GDM1 (cell line): Measurements from ENCODE around the gene ATG2B.
"Not testable (repeated sequence)": the region's sequence is repeated elsewhere in the genome, so short reads cannot be mapped to it uniquely, and the experiment has no call there.

Experiments used
- DNase-seq: peaks from one replicate; lab custom pipeline; 2025; lab: John Stamatoyannopoulos, UW

ATG2B gene

DNA sequence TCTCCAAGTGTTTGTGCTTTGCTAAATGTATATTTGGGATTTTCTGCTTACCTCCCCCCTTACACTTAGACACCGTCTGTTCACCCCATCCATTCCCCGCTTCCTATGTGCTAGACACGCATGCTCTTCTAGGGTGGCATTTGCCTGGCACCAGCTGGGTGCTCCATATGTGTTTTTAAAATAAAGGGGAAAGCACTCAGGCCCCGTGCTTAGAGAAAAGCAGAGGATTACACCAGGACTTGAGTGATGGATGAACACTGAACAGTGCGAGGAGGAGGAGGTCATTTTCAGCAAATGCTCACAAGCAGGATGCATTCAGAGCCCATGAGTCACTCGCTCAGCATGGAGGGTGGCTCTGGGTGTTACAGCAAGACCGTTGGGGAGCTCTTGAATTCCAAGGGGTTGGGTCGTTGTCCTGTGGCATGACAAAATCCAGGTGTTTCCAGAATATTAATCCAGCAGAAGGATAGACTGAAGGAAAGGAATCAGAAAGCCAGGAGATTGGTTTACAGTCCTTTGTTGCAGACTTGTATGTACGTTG lies 110.1 kb downstream of the ATG2B start:
- no peak for DNase-seq

DNA sequence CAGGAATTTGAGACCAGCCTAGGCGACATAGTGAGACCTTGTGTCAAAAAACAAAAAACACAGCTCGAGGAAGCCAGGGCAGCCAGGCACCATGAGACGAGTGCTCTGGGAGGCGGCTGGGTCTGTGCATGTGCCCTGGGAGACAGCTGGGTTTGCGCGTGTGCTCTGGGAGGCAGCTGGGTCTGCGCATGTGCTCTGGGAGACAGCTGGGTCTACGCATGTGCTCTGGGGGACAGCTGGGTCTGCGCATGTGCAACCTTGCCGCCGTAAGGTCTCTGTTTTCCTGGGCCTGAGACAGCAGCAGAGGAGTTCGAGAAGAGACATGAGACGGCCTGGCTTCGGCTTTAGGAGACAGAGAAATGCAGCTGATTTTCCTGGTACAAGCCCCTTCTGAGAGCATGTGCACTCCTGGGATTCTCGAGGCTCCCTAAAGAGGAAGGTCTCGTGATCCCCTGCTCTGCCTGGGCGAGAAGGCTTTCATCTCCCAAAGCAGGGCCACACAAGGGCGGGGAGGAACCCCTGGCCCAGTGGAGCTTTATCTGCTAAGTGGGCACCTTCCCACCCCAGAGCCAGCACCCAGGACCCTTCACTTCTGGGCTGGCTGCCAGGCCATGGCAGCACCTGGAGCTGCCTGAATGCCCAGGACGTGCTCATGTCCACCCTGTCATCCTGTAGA lies 110.7 kb downstream of the ATG2B start:
- DNase-seq, result no peak

DNA sequence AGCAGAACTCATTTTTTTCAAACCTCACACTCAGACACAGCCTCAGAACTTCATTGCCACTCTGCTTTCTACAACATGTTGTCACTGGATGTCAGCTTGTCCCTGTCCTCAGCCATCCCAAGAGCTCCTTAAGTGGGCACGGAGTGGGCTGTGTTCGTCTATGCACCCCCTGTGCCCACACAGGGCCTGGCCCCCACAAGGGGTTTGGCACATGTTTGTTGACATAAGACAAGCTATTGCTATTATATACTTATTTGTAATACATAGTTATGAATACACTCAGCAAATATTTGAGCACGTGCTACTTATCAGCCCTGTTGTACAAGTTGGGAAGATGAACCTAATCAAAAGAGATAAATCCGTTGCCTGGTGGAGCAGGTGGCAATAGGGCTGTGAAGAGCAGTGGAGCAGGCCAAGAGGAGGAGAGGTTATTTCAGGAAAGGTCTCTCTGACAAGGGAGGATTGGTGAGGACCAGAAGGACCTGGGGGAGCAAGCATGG lies 111.4 kb downstream of the ATG2B start:
- no peak for DNase-seq

DNA sequence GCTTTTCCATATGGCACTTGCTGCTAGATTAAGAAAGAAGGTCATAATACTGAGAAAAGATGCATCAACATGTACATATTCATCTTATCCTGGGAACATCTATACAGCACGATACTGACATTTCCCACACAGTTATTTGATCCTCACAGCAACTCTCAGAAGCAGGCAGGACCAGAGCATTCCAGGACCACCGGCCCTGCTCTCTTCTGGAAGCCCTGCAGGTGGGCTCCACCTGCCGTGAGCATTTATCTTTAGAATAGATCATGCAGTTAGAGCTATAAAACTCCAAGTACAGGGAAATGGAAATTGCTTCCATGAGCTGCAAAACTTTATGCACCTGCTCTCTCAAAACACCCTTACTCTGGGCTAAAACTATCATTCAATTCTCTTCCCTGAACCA lies 112.7 kb downstream of the ATG2B start:
- no peak for DNase-seq

DNA sequence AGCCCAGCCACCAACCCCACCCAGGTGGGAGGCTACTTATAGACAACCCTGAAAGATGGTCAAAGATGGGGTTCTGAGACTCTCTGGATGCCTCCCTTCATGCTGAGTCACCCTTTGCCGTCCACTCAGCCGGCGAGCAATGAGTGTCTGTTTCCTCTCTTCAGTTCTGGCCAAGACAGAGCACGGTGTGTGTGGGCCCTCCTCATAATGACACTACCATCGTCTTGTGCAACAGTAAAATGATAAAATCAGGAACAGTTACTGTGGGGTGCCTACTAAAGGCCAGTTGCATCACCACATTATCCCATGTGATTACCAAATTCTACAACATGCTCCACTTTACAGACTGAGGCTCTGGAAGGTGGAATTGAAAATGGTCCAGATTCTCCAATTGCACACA lies 114.1 kb downstream of the ATG2B start:
- DNase-seq, result no peak

DNA sequence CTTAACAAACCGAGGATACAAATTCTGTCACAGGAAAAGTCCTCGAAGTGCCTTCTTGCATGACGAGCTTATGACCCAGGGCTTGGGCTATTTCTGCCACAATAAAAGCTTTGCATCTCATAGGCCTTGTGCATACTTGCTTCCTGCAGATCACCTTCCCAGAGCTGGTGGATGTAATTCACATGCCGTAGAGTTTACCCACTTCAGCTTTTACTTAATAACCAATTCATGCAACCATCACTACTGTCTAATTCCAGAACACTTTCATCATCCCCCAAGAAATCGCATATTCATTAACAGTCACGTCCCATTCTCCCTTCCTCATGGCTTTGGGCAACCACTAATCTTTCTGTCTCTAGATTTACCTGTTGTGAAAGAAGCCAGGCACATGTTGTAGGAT lies 116.1 kb downstream of the ATG2B start:
- DNase-seq, result no peak

DNA sequence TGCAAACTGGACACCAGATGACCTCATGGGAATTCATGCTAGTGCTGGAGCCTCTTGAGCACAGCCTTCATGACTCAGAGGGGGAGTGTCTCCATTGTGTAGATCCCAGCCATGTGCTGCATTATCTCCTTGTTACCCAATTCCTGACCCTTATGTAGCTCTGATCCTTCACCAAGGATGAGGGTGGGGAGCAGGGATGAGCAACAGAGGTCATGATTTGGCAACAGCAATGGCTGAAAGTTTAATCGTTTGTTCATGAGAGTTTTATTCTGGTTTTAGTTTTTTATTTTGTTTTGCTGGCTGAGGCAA lies 116.6 kb downstream of the ATG2B start:
- DNase-seq, result no peak

DNA sequence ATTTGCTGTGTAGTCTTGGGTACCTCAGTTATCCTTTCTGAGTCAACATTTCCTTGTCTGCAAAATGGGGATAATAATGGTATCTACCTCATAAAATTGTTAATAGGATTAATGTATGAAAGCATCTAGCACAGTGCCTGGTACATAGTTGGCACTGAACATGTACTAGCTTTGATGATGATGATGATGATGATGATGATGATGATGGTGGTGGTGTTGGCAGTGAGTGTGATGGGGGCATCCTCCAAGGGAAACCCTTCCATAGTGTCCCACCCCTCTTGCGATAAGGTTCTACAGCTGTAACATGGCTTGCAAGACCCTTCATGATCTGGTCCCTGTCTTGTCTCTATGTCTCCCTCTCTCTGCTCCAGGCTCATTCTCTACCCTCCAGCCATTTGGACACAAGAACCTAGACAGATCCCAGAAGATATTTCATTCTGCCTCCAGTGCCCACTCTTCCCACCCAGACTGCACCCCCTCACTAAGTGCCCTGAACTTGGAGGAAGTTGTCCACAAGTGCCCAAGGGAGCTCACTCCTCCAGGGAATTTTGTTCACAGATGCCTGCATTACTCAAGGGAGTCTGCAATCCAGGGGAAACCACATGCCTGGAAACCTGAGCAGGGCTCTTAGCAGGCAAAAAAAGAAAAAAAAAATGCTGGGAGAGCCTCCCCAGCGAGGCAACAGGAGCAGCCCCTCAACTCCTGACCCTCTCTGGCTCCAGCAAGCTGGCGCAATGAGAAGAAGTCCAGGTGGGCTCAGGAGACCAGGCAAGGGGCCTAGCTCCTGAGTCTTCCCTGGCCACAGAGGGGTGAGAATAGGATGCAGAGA lies 117.2 kb downstream of the ATG2B start:
- DNase-seq, result no peak

DNA sequence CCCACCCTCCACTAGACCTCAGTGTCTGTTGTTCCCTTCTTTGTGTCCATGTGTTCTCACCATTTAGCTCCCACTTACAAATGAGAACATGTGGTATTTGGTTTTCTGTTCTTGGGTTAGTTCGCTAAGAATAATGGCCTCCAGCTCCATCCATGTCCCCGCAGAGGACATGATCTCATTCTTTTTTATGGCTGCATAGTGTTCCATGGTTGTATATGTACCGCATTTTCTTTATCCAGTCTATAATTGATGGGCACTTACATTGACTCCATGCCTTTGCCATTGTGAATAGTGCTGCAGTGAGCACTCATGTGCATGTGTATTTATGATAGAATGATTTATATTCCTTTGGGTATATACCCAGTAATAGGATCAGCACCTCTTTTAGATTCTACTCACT lies 118.1 kb downstream of the ATG2B start:
- not testable (repeated sequence) for DNase-seq

DNA sequence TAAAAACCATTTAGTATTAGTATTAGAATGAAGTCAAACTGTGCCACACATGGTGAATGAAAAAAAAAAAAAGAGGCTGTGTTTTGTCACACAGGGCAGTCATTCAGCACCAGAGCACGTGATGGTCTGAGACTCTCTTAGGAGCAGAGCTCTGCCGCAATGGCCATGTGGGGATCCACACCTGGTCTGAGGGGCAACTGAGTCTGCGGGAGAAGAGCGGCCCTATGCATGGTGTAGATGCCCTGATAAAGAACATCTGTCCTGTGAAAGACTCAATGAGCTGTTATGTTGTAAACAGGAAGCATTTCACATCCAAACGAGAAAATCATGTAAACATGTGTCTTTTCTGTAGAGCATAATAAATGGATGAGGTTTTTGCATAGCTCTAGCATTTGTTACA lies 119.4 kb downstream of the ATG2B start:
- no peak for DNase-seq

DNA sequence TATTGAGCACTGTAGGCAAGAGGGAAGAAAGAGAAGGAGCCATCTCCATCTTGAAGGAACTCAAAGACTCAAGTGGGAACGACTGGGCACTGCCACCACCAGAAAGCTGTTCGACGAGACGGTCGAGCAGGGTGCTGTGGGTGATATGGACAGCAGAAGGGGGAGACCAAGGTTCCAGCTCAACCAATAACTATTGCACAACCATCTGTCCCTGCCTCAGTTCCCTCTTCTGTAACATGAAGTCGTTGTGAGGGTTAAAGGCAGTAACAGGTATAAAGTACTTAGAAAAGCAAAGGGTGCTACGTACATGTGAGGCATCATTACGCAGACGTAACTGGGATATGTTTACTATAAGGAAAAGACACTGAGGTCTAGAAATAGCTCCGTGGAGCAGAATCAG lies 121.0 kb downstream of the ATG2B start:
- DNase-seq, result no peak

DNA sequence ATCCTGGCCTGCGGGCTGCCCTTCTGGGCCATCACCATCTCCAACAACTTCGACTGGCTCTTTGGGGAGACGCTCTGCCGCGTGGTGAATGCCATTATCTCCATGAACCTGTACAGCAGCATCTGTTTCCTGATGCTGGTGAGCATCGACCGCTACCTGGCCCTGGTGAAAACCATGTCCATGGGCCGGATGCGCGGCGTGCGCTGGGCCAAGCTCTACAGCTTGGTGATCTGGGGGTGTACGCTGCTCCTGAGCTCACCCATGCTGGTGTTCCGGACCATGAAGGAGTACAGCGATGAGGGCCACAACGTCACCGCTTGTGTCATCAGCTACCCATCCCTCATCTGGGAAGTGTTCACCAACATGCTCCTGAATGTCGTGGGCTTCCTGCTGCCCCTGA lies 122.5 kb downstream of the ATG2B start:
- no peak for DNase-seq

DNA sequence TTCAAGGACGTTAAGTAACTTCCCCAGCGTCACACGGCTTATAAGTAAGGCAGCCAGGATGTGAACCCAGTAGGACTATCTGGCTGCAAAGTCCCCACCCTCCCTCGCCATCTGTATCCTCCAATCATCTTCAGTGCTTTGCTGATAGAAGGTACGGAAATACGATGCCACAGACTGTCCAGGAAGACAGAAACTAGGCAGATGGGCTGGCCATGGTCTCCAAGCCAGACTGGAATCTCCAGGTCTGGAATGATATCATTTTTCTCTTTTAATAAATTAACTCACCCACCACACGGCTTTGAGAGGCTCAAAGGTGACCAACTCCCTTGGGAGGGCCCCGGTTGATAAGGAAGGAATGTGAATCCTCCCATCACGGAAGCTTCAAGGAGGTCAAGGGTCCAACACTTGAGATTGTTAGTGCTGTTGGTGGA lies 123.4 kb downstream of the ATG2B start:
- DNase-seq, result no peak

DNA sequence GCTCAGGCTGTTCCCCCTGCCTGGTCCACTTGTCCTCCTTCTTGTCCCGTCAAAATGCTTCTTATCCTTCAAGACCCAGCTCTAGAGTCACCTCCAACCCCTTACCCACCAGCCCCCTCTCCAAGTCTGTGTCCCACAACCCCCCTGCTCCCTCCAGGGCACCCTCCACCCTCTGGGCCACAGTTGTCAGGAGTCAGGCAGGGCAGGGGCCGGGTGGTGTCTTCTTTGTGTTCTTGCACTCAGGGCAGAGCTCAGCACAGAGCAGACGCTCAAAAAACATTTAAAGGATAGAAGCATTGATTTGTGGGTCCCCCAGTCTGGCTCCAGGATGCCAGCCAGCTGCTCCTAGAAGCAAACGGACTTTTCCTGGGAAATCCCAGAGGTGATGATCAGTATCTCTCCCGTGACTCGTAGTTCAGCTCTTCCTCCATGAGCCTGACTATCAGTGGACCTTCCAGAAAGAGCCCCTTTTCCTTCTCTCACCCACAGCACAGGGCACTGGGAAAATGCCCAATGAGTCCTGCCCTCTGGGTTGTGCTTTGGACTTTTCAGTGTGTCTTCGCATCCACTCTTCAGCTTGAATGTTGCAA lies 124.4 kb downstream of the ATG2B start:
- no peak for DNase-seq

DNA sequence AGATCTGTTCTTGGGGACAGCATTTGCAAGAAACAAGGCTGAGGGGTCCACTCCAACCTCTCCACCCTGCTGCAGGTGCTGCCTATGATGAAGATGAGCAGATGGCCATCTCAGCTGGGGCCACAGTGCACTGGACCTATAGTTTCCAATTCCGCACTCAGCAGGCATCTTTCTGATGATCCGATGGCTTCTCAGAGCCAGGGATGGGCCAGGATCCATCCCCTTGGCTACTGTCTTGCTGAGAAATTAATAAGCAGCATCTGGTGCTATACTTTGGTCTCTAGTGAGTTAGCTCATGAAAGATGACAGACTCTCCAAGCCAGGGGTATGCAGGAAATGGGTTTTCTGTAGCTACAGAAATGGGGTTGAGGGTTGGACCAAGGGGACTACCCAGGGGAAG lies 125.5 kb downstream of the ATG2B start:
- DNase-seq, result no peak

DNA sequence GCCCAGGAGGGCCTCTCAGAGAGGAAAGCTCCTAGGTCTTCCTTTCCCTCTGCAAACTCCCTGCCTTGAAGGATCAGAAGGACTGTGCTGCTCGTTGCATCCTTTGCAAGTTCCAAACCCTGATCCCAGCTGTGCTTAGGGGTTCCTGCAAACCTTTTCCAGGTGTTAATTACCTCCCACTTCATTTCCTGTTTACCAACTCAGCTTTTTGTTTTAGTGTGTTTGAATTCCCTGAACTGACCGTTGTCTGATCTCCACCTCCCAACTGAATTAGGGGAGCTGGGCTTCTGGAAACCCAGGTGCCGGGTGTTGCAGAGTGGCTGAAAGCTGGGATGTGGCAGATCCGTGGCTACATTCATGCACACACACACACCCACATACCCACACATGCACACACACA lies 127.7 kb downstream of the ATG2B start:
- DNase-seq, result no peak

DNA sequence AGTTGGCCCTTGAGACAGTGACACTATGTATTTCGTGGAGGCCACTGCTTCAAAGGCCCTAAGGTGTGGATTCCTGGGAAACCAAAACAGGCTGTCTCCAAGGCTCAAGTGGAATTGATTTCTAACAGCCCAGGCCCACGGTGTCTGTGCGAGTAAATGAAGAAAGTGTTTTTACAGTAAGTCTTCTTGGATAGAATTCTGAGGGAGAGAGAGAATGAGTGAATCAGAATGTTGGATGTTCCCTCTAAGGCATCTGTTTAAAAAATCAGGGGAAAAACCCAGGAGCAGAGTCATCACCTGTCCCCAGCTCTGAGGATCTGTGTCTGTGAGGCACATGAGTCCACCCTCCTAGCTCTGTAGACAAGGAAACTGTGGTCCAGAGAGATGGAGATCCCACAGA lies 129.5 kb downstream of the ATG2B start:
- no peak for DNase-seq

DNA sequence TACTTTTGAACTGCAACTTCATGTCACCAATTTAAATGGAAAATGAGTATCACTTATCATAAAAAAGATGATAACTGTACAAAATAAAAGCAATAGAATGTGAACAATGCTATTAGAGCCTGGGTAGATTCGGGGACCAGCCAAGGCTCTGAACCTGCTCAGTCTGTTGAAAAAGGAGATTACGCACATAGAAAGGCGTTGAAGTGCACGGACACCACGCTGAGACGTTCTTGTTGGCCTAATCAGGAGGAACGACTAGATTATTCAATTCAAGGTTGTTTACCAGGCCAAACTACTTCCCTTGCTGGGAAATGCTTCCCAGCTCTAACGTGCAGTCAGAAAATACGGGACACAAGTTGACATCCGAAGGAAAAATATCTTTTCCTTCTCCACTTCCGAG lies 130.6 kb downstream of the ATG2B start:
- DNase-seq, result no peak

DNA sequence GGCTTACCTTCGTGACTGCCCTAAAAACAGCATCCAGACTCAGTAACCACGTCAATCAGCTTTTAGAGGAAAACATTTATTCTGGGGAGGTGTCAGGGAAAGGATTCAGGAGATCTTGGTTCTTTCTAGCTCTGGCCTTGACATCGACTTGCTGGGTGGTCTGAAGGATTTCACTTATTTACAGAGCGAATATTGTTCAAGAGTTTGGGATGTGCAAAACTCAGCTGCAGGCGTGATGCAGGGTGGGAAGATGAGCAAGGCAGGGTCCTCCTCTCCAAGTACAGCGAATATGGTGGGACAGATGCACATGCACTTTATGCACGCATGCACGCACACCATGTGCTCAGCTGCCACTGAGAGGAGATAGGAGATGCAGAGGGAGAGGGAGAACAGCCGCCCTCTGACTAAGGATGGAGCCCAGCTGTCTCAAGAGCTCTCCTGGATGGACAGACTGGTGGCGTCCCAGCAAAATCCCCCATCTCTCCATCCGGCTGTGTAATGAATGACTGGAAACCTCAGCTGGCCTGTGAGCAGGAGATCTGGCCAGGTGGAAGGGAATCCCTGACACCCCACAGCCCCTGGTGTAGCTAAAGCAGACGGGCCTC lies 131.5 kb downstream of the ATG2B start:
- no peak for DNase-seq

DNA sequence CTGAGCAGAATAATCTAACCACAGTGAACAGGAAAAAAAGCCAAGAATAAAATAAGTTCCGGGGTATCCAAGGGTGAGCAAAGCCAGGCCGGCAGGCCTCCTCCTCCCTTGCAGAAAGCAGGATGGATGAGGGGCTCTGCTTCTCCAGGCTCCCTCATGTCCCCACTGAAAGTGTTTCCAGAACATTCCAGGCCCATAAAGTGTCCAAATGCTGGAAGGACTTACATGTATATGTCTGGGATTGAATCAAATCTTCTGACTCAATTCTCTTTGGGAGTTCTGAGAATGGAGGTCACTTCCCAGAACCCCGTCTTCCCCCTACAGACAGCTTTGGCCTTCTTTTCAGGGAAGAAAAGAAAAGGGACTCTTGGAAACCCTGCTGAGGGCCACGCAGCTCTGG lies 132.1 kb downstream of the ATG2B start:
- no peak for DNase-seq

DNA sequence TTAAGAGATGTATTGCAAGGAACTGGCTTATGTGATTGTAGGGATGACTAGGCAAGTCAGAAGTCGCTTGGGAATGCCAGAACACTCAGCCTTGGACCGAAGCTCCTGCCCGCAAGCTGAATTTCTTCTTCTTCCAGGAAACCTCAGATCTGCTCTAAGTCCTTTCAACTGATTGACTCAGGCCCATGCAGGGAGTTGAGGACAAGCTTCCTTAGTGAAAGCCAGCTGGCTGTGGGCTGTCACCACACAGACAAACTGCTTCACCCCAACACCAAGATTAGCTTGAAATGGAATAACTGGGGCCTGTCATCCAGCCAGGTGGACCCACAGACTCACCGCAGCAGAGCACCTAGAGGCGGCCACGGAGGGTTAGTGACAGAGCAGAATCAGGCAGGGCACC lies 133.8 kb downstream of the ATG2B start:
- no peak for DNase-seq
